H1 (cell line): ENCODE results near the gene C2orf72. TPM values are rescaled to one million over a fixed set of nuclear protein-coding genes. Genes with fewer than 3 reads are reported as not detected.

Experiments used
- CTCF ChIA-PET: fragments of 300-600 bp; sonication (Branson Sonifier 250); formaldehyde crosslinking; loops from one replicate; lab custom pipeline; 2021; ENCODE audit not compliant: partially characterized antibody; lab: Charles Lee
- POLR2A ChIA-PET: fragments of 300-600 bp; sonication (Branson Sonifier 250); formaldehyde crosslinking; loops from one replicate; lab custom pipeline; 2021; ENCODE audit warnings: inconsistent platforms; ENCODE audit not compliant: partially characterized antibody; lab: Charles Lee
- DNase-seq, 2 experiments: peaks; one replicate each; pipeline versions ENCODE4 v3.0.0 to v3.0.0-alpha.2; 2010 to 2022; ENCODE audit warnings: low spot score in 2 of 2, low read depth in 1 of 2, mixed read lengths in 1 of 2
- FAIRE-seq: peaks from 2 replicates; lab custom pipeline; 2011; peaks lifted over from hg19 to GRCh38; lab: Jason Lieb, UNC
- H2AFZ ChIP-seq: 2 replicates; pipeline ENCODE4 v1.8.1; 2012; ENCODE audit warnings: low read length, inconsistent platforms
- H2AK5ac ChIP-seq: 2 replicates; pipeline ENCODE4 v1.6.1; 2013; ENCODE audit warnings: low read depth, low read length
- H2BK120ac ChIP-seq: replicated peaks from 2 replicates; pipeline ENCODE3; 2013; ENCODE audit warnings: low read depth, low read length, inconsistent platforms
- H2BK12ac ChIP-seq: 2 replicates; pipeline ENCODE4 v1.6.1; 2013; ENCODE audit warnings: low read depth, low read length
- H2BK15ac ChIP-seq: 2 replicates; pipeline ENCODE4 v1.6.1; 2013; ENCODE audit warnings: low read length
- H2BK20ac ChIP-seq: 2 replicates; pipeline ENCODE4 v1.6.1; 2013; ENCODE audit warnings: low read length
- H2BK5ac ChIP-seq: 2 replicates; pipeline ENCODE4 v1.6.1; 2013; ENCODE audit warnings: low read depth, low read length
- H3K14ac ChIP-seq: 2 replicates; pipeline ENCODE4 v1.6.1; 2013; ENCODE audit warnings: inconsistent platforms; ENCODE audit not compliant: insufficient read length
- H3K18ac ChIP-seq: 2 replicates; pipeline ENCODE4 v1.6.1; 2013; ENCODE audit warnings: low read length; ENCODE audit errors: extremely low read depth
- H3K23ac ChIP-seq: 2 replicates; pipeline ENCODE4 v1.6.1; 2013; ENCODE audit warnings: inconsistent platforms; ENCODE audit not compliant: insufficient read length
- H3K23me2 ChIP-seq: 2 replicates; pipeline ENCODE4 v1.6.1; 2013; ENCODE audit warnings: low read depth, low read length
- H3K27ac ChIP-seq: 2 replicates; pipeline ENCODE4 v1.6.1; 2011; ENCODE audit warnings: low read depth, low read length, inconsistent platforms
- H3K27me3 ChIP-seq, 4 experiments: replicated peaks in 1 of 4; 1 replicate in 1 of 4; 2 replicates in 3 of 4; pipeline versions ENCODE4 v1.6.1 to v1.8.1; 2011 to 2013; ENCODE audit warnings: low read length in 3 of 4, mild to moderate bottlenecking in 3 of 4, inconsistent platforms in 2 of 4, mixed read lengths in 2 of 4, moderate library complexity in 1 of 4; ENCODE audit not compliant: control insufficient read depth in 3 of 4, insufficient read depth in 3 of 4; ENCODE audit errors: extremely low read depth in 1 of 4
- H3K36me3 ChIP-seq, 4 experiments: 2 replicates each; pipeline versions ENCODE4 v1.6.1 to v1.8.1; 2011 to 2013; ENCODE audit warnings: mild to moderate bottlenecking in 4 of 4, low read length in 3 of 4, moderate library complexity in 2 of 4, control low read depth in 1 of 4, inconsistent platforms in 1 of 4; ENCODE audit not compliant: insufficient read depth in 4 of 4, control insufficient read depth in 2 of 4
- H3K4ac ChIP-seq: replicated peaks from 2 replicates; pipeline ENCODE3; 2013; ENCODE audit warnings: low read length, low read depth, mixed read lengths, inconsistent platforms; ENCODE audit not compliant: insufficient read length
- H3K4me1 ChIP-seq, 4 experiments: replicated peaks in 1 of 4; 1 replicate in 1 of 4; 2 replicates in 3 of 4; pipeline versions ENCODE4 v1.6.1 to v1.8.1; 2011 to 2013; ENCODE audit warnings: low read length in 3 of 4, inconsistent platforms in 2 of 4, mixed read lengths in 1 of 4; ENCODE audit not compliant: insufficient read depth in 4 of 4, control insufficient read depth in 3 of 4
- H3K4me2 ChIP-seq, 2 experiments: 2 replicates each; pipeline versions ENCODE4 v1.6.1 to v1.8.1; 2011 to 2013; ENCODE audit warnings: low read depth in 2 of 2, low read length in 2 of 2, control low read depth in 1 of 2, inconsistent platforms in 1 of 2, mild to moderate bottlenecking in 1 of 2; ENCODE audit not compliant: insufficient read depth in 1 of 2
- H3K4me3 ChIP-seq, 4 experiments: fragments of 200-600, 300-600 bp in 1 of 4; sonication (generic), shearing (Covaris generic), sonication (Bioruptor Twin) in 1 of 4; 2 replicates each; pipeline versions ENCODE4 v1.5.1 to v1.8.1; 2011 to 2016; ENCODE audit warnings: low read length in 4 of 4, low read depth in 3 of 4, control low read depth in 2 of 4, inconsistent platforms in 2 of 4, mild to moderate bottlenecking in 2 of 4, mixed read lengths in 1 of 4, moderate library complexity in 1 of 4; ENCODE audit not compliant: insufficient read depth in 2 of 4; ENCODE audit errors: extremely low read depth in 1 of 4
- H3K56ac ChIP-seq: replicated peaks from 2 replicates; pipeline ENCODE3; 2013; ENCODE audit warnings: low read depth, mild to moderate bottlenecking, mixed read lengths, low read length, inconsistent platforms; ENCODE audit not compliant: insufficient read length
- H3K79me1 ChIP-seq: 2 replicates; pipeline ENCODE4 v1.6.1; 2013; ENCODE audit warnings: low read depth, low read length, control low read depth
- H3K79me2 ChIP-seq, 2 experiments: 2 replicates each; pipeline versions ENCODE4 v1.6.1 to v1.8.1; 2012 to 2013; ENCODE audit warnings: low read length in 2 of 2, mild to moderate bottlenecking in 2 of 2, inconsistent platforms in 1 of 2; ENCODE audit not compliant: insufficient read depth in 2 of 2, control insufficient read depth in 1 of 2
- H3K9ac ChIP-seq, 4 experiments: replicated peaks in 1 of 4; 1 replicate in 1 of 4; 2 replicates in 3 of 4; pipeline versions ENCODE4 v1.6.1 to v1.8.1; 2011 to 2013; ENCODE audit warnings: low read depth in 3 of 4, low read length in 3 of 4, control low read depth in 2 of 4, mild to moderate bottlenecking in 2 of 4, moderate library complexity in 2 of 4, inconsistent platforms in 1 of 4; ENCODE audit errors: extremely low read depth in 1 of 4
- H3K9me3 ChIP-seq, 2 experiments: 2 replicates each; pipeline versions ENCODE4 v1.6.1 to v1.8.1; 2012 to 2013; ENCODE audit warnings: mild to moderate bottlenecking in 2 of 2, moderate library complexity in 2 of 2, control low read depth in 1 of 2, inconsistent platforms in 1 of 2, low read depth in 1 of 2, low read length in 1 of 2, mixed read lengths in 1 of 2; ENCODE audit not compliant: insufficient read depth in 2 of 2
- H4K20me1 ChIP-seq, 2 experiments: replicated peaks in 1 of 2; 2 replicates each; pipeline versions ENCODE3 to v1.8.1; 2011 to 2013; ENCODE audit warnings: inconsistent platforms in 2 of 2, low read length in 2 of 2, mild to moderate bottlenecking in 1 of 2; ENCODE audit not compliant: insufficient read depth in 2 of 2, control insufficient read depth in 1 of 2
- H4K5ac ChIP-seq: 2 replicates; pipeline ENCODE4 v1.6.1; 2013; ENCODE audit warnings: low read length, low read depth, mixed read lengths, inconsistent platforms; ENCODE audit not compliant: insufficient read length
- H4K8ac ChIP-seq: 2 replicates; pipeline ENCODE4 v1.8.0; 2013; ENCODE audit warnings: mild to moderate bottlenecking, moderate library complexity, low read length, inconsistent platforms; ENCODE audit not compliant: insufficient read depth; ENCODE audit errors: extremely low read depth
- H4K91ac ChIP-seq: replicated peaks from 2 replicates; pipeline ENCODE3; 2013; ENCODE audit warnings: low read length, mixed read lengths, inconsistent platforms; ENCODE audit not compliant: insufficient read length
- BACH1 ChIP-seq: IDR thresholded peaks from 2 replicates; pipeline ENCODE4 v1.6.1; 2012; ENCODE audit warnings: low read length, improper control_type of control experiment
- EP300 ChIP-seq, 2 experiments: IDR thresholded peaks; 1 replicate in 1 of 2; 2 replicates in 1 of 2; pipeline ENCODE4 v1.6.1; 2011 to 2012; ENCODE audit warnings: low read depth in 2 of 2, low read length in 2 of 2, mild to moderate bottlenecking in 2 of 2, borderline replicate concordance in 1 of 2, inconsistent platforms in 1 of 2, moderate library complexity in 1 of 2
- EZH2 ChIP-seq: fragments of 200-600 bp; sonication (generic); IDR thresholded peaks from 2 replicates; pipeline ENCODE4 v1.7.1; 2012; ENCODE audit warnings: low read depth, mild to moderate bottlenecking, moderate library complexity, low read length, inconsistent platforms; ENCODE audit not compliant: severe bottlenecking
- MAFK ChIP-seq: IDR thresholded peaks from 2 replicates; pipeline ENCODE4 v1.6.1; 2012; ENCODE audit warnings: low read depth, mild to moderate bottlenecking, improper control_type of control experiment, low read length
- NRF1 ChIP-seq: IDR thresholded peaks from 2 replicates; pipeline ENCODE4 v1.6.1; 2011; ENCODE audit warnings: mild to moderate bottlenecking, low read depth, low read length, improper control_type of control experiment
- POLR2AphosphoS5 ChIP-seq: IDR thresholded peaks from 2 replicates; pipeline ENCODE4 v1.6.1; 2011; ENCODE audit warnings: low read depth, low read length
- SP1 ChIP-seq: IDR thresholded peaks from 2 replicates; pipeline ENCODE4 v1.6.1; 2011; ENCODE audit warnings: low read depth, low read length
- SRF ChIP-seq: IDR thresholded peaks from 2 replicates; pipeline ENCODE4 v1.6.1; 2011; ENCODE audit warnings: mild to moderate bottlenecking, low read depth, low read length, moderate library complexity
- WGBS, 2 experiments: shearing (Covaris generic) in 1 of 2; methylation state at CpG; one replicate each; pipeline versions ENCODE4 v1.1.6 to v1.1.7; 2013 to 2015; ENCODE audit warnings: low lambda C conversion rate in 2 of 2, mixed read lengths in 2 of 2, inconsistent platforms in 1 of 2, low coverage in 1 of 2, missing lambda C conversion rate in 1 of 2; ENCODE audit not compliant: insufficient replicate concordance in 2 of 2, insufficient coverage in 1 of 2, insufficient read length in 1 of 2; ENCODE audit errors: extremely low coverage in 1 of 2, missing lambda C conversion rate in 1 of 2; 5-methylcytosine and 5-hydroxymethylcytosine counted together
- polyA plus RNA-seq, 7 experiments: library from polyadenylated mRNA; depleted of rRNA in 3 of 7; stranded (reverse) in 5 of 7; unstranded in 2 of 7; fragments of >200 nt in 5 of 7; fragments of 200-250 nt in 2 of 7; gene quantifications; 1 replicate in 5 of 7; 2 replicates in 1 of 7; 4 replicates in 1 of 7; pipeline versions ENCODE4 v1.2.1 to v1.2.3, GENCODE V29; 2011 to 2013; ENCODE audit warnings: missing spikeins in 2 of 7, mixed read lengths in 2 of 7
- total RNA-seq: library from RNA; stranded (reverse); fragmentation: NEBNext Ultra II Directional; extraction: Animal tissue kit (Norgen Biotek cat#: 25700); gene quantifications from 2 replicates; pipeline ENCODE4 v1.2.1, GENCODE V29; 2021
- TF ChIP-seq, protein P1 (sequence below): IDR thresholded peaks from 2 replicates; pipeline ENCODE4 v1.6.1; 2012; ENCODE audit warnings: low read length, inconsistent platforms

C2orf72 gene
- total and polyA plus RNA-seq, 2 of the 8 experiments (the other 6 are each of a cell fraction or from before 2014, with no cell fraction given): 1.1 to 1.7 TPM

DNA sequence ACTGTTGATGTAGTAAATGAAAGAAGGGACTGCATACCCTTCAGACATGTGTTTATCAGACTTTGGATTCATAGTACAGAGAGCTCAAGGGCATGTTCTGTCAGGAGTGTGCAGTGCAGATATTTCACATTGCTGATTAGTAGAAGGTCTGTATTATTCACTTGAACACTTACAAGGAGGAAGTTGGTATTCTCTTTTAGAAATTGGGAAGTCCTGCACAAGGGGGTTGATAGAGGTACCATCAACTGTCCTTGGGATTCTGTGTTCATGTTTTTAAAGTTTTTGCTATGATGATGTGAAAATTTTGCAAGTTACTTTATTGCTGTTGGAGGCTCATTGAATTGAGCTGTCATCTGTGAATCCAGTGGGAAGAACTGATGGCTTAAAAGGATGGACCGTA is 26.0 kb downstream of the C2orf72 start:
- Histone ChIP-seq H2AFZ (no peak overlapping the region), H3K9ac (no peak overlapping the region), H4K5ac (no peak overlapping the region), H3K23me2 (no peaks in the 10 kb centered on the region), H2BK20ac (no peak overlapping the region), H3K4me3 (no peak overlapping the region), H2BK5ac (no peak overlapping the region), H3K23ac (no peak overlapping the region), H4K91ac (no peak overlapping the region), H2BK120ac (no peak overlapping the region), H3K4me1 (peaks cover 0 to 3% (median 0%) of the 10 kb centered on the region in 4 experiments; a peak in 3 of 7 replicates)
- DNase-seq: no peak
- 90% methylated on average over 1 of the region's 1 CpG; no CpG with 5 or more reads in 1 of the 2 experiments for WGBS, 2 experiments
- POLR2A ChIA-PET: no interaction called here
- TF ChIP-seq EZH2: no peak
- no peak for TF ChIP-seq SRF
- TF ChIP-seq MAFK: no peak
- no peak for TF ChIP-seq POLR2AphosphoS5
- TF ChIP-seq SP1: no peak
- no peak for TF ChIP-seq BACH1
- TF ChIP-seq NRF1: no peak
- TF ChIP-seq, protein P1, sequence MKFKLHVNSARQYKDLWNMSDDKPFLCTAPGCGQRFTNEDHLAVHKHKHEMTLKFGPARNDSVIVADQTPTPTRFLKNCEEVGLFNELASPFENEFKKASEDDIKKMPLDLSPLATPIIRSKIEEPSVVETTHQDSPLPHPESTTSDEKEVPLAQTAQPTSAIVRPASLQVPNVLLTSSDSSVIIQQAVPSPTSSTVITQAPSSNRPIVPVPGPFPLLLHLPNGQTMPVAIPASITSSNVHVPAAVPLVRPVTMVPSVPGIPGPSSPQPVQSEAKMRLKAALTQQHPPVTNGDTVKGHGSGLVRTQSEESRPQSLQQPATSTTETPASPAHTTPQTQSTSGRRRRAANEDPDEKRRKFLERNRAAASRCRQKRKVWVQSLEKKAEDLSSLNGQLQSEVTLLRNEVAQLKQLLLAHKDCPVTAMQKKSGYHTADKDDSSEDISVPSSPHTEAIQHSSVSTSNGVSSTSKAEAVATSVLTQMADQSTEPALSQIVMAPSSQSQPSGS: no peak
- TF ChIP-seq EP300 (IDR thresholded peaks at IDR 0.05; ENCODE audit: borderline replicate concordance in 1 of 2, low read depth in 2 of 2, low read length in 2 of 2): no peak
- TF ChIP-seq, all 59 proteins: peak for 0
- Histone ChIP-seq H2BK12ac (no peak overlapping the region), H3K14ac (no peak overlapping the region), H3K27ac (no peak overlapping the region), H3K4me2 (no peak overlapping the region), H3K36me3 (peaks cover 21 to 54% (median 45%) of the 10 kb centered on the region in 4 experiments), H3K4ac (no peak overlapping the region), H4K8ac (no peak overlapping the region), H3K27me3 (no peaks in the 10 kb centered on the region), H3K18ac (no peak overlapping the region), H2AK5ac (no peak overlapping the region), H3K79me2 (peaks cover 13 to 33% of the 10 kb centered on the region in 2 experiments), H3K79me1 (no peaks in the 10 kb centered on the region; the same call in 1 of the 2 replicates), H3K56ac (no peak overlapping the region), H4K20me1 (peaks cover 2 to 6% of the 10 kb centered on the region in 2 experiments), H2BK15ac (no peak overlapping the region), H3K9me3 (no peaks in the 10 kb centered on the region)
- CTCF ChIA-PET: interaction anchor here (0.7 to 1.9 kb wide), 3 partner anchors 10 to 166 kb away, joined by 3 to 4 read pairs (median 3); no protein-coding TSS in a partner anchor
- no peak for FAIRE-seq
